ENCODE measurements around the gene CD247.

CD247 gene

DNA sequence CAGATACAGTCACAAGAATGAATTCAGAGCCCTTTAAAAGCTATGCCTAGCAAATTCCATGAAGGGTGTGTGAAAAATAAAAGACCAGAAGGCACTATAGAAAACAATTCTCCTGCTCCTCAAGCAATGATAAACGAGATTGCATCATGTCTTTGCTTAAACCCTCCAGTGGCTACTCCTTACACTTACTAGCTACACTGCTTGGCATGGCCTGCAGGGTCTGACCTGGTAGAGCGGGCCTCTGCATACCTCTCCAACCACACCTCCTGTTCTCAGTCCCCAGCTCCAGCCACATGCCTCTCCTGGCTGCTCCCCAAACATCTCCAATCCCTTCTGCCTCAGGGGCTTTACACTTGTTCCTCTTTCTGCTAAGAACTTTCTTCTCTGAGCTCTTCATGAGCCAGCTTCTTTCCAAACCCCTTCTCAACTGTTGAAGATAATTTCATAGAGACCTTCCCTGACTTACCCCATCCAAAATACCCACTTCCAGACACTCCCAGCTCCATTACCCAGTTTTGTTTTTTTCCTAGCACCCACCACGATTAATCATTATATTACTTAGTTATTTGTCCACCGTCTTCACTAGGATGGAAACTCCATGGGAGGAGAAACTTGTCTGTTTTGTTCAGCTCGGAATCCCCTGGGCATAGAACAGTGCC, 46.4 kb upstream of the CD247 start:
- Histone ChIP-seq H3K9me3 (ENCODE audit: insufficient read depth, low read length, severe bottlenecking) (no peaks in the 10 kb centered on the region), H3K79me2 (ENCODE audit: insufficient read depth, low read length) (no peaks in the 10 kb centered on the region), H3K4me1 (ENCODE audit: insufficient read depth, low read length) (peaks cover 16% of the 10 kb centered on the region), H2AFZ (ENCODE audit: low read depth, low read length) (peak overlapping the region; percentile 41; the same call in 1 of the 2 replicates), H3K4me2 (ENCODE audit: insufficient read depth, low read length) (no peak overlapping the region), H3K36me3 (ENCODE audit: insufficient read depth, low read length) (no peaks in the 10 kb centered on the region), H3K27ac (ENCODE audit: low read length) (no peak overlapping the region), H3K4me3 (ENCODE audit: low read depth in 1 of 2, low read length in 2 of 2) (no peak overlapping the region), H4K20me1 (ENCODE audit: insufficient read depth, low read length) (no peaks in the 10 kb centered on the region), H3K27me3 (ENCODE audit: insufficient read depth, low read length, poor library complexity) (no peaks in the 10 kb centered on the region), H3K9ac (ENCODE audit: low read depth, low read length) (no peak overlapping the region)
- TF ChIP-seq, protein P1, sequence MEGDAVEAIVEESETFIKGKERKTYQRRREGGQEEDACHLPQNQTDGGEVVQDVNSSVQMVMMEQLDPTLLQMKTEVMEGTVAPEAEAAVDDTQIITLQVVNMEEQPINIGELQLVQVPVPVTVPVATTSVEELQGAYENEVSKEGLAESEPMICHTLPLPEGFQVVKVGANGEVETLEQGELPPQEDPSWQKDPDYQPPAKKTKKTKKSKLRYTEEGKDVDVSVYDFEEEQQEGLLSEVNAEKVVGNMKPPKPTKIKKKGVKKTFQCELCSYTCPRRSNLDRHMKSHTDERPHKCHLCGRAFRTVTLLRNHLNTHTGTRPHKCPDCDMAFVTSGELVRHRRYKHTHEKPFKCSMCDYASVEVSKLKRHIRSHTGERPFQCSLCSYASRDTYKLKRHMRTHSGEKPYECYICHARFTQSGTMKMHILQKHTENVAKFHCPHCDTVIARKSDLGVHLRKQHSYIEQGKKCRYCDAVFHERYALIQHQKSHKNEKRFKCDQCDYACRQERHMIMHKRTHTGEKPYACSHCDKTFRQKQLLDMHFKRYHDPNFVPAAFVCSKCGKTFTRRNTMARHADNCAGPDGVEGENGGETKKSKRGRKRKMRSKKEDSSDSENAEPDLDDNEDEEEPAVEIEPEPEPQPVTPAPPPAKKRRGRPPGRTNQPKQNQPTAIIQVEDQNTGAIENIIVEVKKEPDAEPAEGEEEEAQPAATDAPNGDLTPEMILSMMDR (IDR thresholded peaks at IDR 0.05; ENCODE audit: borderline replicate concordance, extremely low read depth, low read length, poor library complexity, severe bottlenecking) = no peak
- ATAC-seq (ENCODE audit: insufficient read depth, low read depth) = peak; percentile 58; the same call in 2 of the 3 replicates
- peak; percentile 20 for DNase-seq

DNA sequence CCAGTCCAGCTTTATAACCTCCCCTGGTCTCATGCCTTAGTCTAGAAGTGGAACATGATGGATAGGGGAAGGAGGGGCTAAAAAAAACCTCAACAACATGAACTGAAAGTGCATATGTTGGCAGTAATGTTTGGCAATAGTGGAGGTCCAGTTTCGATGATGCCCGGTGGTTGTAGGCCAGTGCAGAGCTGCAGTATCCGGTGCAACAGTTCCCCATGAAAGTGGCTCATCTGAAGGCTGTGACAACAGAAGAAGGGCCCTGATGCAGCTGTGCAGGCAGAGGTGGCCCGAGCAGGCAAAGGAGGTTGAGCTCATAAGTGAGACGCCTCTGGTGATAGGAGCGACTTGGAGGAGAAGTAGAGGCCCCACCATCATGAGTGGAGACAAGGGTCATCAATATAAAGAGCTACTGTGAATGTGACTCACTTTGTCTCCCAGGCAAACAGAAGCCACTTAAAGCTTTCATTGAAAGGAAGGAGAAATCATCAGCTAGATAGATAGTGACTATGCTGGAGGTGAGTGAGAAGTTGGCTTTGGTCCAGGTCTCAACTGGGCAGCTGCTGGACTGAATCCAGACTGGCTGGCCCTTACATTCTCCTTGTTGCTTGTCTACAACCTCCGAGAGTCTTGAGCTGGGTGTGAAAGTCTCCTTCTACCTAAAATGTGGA, 45.4 kb upstream of the CD247 start:
- ATAC-seq (ENCODE audit: insufficient read depth, low read depth) = peak; percentile 27; the same call in 1 of the 3 replicates
- H3K4me3 ChIP-seq (ENCODE audit: low read depth in 1 of 2, low read length in 2 of 2) = no peak overlapping the region
- TF ChIP-seq EZH2 (IDR thresholded peaks at IDR 0.05; ENCODE audit: borderline replicate concordance, low read depth, low read length, severe bottlenecking) = no peak
- TF ChIP-seq, protein P1 (IDR thresholded peaks at IDR 0.05; ENCODE audit: borderline replicate concordance, extremely low read depth, low read length, poor library complexity, severe bottlenecking) = no peak

DNA sequence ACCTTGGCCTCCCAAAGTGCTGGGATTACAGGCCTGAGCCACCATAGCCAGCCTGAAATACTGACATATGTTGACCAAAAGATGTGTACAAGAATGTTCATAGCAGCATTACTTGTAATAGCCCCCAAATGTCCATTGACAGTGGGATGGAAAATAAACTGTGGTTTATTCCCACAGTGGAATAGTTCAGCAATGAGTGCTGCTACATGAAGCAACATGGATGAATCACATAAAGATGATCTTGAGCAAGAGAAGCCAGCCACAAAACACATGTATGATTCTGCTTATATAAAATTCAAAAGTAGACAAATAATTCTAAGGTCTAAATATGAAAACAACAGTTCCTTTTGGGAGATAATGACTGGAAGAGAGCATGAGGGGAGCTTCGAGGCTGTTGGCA, 44.4 kb upstream of the CD247 start:
- Histone ChIP-seq H3K4me3 (ENCODE audit: low read depth in 1 of 2, low read length in 2 of 2) (no peak overlapping the region), H3K4me1 (ENCODE audit: insufficient read depth, low read length) (peaks cover 16% of the 10 kb centered on the region), H3K27me3 (ENCODE audit: insufficient read depth, low read length, poor library complexity) (no peaks in the 10 kb centered on the region), H3K9me3 (ENCODE audit: insufficient read depth, low read length, severe bottlenecking) (no peaks in the 10 kb centered on the region), H3K27ac (ENCODE audit: low read length) (no peak overlapping the region), H3K4me2 (ENCODE audit: insufficient read depth, low read length) (no peak overlapping the region), H3K9ac (ENCODE audit: low read depth, low read length) (no peak overlapping the region), H4K20me1 (ENCODE audit: insufficient read depth, low read length) (no peaks in the 10 kb centered on the region), H2AFZ (ENCODE audit: low read depth, low read length) (no peak overlapping the region), H3K79me2 (ENCODE audit: insufficient read depth, low read length) (no peaks in the 10 kb centered on the region), H3K36me3 (ENCODE audit: insufficient read depth, low read length) (no peaks in the 10 kb centered on the region)
- TF ChIP-seq EZH2 (IDR thresholded peaks at IDR 0.05; ENCODE audit: borderline replicate concordance, low read depth, low read length, severe bottlenecking) = no peak
- TF ChIP-seq, protein P1 (IDR thresholded peaks at IDR 0.05; ENCODE audit: borderline replicate concordance, extremely low read depth, low read length, poor library complexity, severe bottlenecking) = no peak
- no peak for ATAC-seq (ENCODE audit: insufficient read depth, low read depth)
- DNase-seq = no peak

More for the DNA sequence above, 45.4 kb upstream of the CD247 start:
- H3K36me3 ChIP-seq (ENCODE audit: insufficient read depth, low read length) = no peaks in the 10 kb centered on the region
- H3K4me2 ChIP-seq (ENCODE audit: insufficient read depth, low read length) = no peak overlapping the region
- no peaks in the 10 kb centered on the region for H3K79me2 ChIP-seq (ENCODE audit: insufficient read depth, low read length)
- no peaks in the 10 kb centered on the region for H3K9me3 ChIP-seq (ENCODE audit: insufficient read depth, low read length, severe bottlenecking)
- DNase-seq = no peak
- H3K4me1 ChIP-seq (ENCODE audit: insufficient read depth, low read length) = peaks cover 16% of the 10 kb centered on the region
- no peaks in the 10 kb centered on the region for H3K27me3 ChIP-seq (ENCODE audit: insufficient read depth, low read length, poor library complexity)
- no peak overlapping the region for H3K27ac ChIP-seq (ENCODE audit: low read length)
- H4K20me1 ChIP-seq (ENCODE audit: insufficient read depth, low read length) = no peaks in the 10 kb centered on the region
- no peak overlapping the region for H3K9ac ChIP-seq (ENCODE audit: low read depth, low read length)
- no peak overlapping the region for H2AFZ ChIP-seq (ENCODE audit: low read depth, low read length)
